Hindlimb muscle (tissue), 1 donor: ENCODE results near the gene EIF3F. TPM values are rescaled to one million over a fixed set of nuclear protein-coding genes. Genes with fewer than 3 reads are reported as not detected.
A peak's percentile ranks its signal among the peaks of the same experiment; 100 is the strongest.

Source experiments
- DNase-seq: peaks from one replicate; pipeline ENCODE4 v3.0.0-alpha.2; 2013
- polyA plus RNA-seq: library from polyadenylated mRNA; unstranded; fragments of 120-200 nt; gene quantifications from one replicate; pipeline ENCODE4 v1.2.1, GENCODE V29; 2013; ENCODE audit not compliant: insufficient read length

The EIF3F gene
- polyA plus RNA-seq, 1 donor: 481 TPM

DNA sequence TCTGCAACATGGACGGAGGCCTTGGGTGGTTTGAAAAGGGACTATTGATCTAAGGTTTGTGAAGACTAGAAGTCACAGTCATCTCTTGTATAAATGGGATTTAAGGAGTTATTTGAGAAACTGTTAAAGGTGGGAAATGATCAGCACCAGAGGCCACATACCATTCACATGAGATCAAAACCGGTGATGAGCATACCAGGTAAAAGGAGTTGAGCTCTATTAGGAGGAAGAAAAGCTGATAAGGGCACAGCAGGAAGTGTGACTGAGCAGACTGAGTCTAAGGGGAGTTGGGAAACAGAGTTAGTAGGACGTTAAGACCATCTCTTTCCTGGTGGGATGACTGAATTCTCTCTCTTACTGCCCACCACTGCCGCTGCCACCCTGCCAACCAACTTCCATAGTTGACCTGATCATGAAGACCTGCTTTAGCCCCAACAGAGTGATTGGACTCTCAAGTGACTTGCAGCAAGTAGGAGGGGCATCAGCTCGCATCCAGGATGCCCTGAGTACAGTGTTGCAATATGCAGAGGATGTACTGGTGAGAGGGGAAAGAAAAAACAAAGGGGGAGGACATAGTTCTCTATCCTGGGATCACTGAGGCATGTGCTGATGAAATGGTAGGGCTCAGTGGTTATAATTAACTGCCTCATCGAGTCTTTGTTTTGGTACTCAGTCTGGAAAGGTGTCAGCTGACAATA is 7.6 kb downstream of the EIF3F start:
- DNase-seq: no peak

DNA sequence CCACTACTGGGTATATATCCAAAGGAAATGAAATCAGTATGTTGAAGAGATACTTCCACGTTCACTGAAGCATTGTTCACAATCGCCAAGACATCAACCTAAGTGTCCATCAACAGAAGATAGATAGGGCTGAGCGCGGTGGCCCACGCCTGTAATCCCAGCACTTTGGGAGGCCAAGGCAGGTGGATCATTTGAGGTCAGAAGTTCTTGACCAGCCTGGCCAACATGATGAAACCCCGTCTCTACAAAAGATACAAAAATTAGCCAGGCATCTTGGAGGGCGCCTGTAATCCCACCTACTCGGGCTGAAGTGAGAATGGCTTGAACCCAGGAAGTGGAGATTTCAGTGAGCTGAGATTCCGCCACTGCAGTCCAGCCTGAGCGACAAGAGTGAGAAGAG is 12.7 kb downstream of the EIF3F start:
- DNase-seq: no peak

DNA sequence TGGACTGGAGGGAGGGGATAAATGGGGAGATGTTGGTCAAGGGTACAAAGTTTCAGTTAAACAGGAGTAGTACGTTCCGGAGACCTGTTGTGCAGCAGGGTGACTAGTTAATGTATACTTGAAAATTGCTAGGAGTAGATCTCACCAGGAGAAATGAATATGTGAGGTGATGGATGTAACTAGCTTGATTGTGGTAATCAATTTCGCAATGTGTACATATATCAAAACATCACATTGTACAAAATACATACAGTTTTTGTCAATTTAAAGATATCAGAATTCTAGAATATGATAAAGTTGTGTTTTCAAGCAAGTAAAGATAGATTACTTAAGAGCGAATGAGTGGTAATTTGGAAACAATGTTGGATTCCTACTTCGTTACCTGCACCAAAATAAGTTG is 13.3 kb downstream of the EIF3F start:
- no peak for DNase-seq

DNA sequence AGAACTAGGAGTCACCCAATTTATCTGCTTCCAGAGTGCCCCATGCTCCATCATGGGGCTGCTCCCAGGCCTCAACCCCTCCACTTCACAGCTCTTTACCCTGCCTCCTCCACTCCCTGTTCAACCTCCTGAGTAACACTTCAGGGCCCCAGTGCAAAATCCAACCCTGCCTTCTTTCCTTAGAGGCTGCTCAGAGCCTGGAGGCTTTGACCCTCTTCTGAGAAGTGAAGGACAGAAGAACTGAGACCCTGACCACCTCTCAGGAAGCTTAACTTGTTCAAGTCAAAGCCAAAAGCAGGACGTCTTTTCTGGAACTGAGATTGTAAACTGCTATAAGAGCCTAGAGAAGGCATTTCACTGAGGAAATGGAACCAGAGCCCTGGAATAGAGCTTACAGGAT is 15.5 kb downstream of the EIF3F start:
- no peak for DNase-seq

DNA sequence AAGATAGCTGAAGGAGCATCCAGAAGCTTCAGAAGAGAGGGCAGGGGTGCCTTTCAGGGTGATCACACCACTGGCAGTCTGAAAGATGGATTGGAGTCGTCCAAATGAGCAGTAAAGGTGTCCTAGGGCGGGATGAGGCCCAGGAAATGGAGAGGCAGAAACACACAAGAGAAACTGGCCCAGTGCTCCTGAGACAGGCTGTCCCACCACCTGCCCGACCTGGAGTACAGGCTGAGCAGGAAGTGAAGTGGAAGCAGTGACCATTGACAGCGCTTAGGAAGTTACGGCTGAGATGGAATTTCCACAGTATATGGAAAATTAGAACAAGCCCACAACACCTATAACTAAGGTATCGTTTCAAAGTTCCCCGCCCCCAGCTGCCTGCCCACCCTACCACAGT is 16.1 kb downstream of the EIF3F start:
- DNase-seq: no peak

DNA sequence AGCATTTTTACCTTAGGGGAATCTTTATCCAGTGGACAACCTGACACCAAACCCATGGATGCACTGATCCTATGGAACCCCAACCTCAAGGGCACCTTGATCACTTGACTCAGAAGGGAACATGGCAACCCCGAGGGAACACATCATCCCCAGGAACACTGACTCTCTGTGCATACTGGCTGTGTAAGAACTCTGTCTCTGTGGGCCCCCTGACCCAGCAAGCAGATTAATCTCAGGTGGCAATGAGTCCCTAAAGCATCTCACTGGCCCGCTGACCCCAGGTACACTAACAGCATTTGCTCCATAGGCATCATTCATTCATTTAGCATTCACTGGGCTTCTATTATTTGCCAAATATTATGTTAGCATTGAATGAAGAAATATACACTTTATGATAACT is 16.9 kb downstream of the EIF3F start:
- no peak for DNase-seq

DNA sequence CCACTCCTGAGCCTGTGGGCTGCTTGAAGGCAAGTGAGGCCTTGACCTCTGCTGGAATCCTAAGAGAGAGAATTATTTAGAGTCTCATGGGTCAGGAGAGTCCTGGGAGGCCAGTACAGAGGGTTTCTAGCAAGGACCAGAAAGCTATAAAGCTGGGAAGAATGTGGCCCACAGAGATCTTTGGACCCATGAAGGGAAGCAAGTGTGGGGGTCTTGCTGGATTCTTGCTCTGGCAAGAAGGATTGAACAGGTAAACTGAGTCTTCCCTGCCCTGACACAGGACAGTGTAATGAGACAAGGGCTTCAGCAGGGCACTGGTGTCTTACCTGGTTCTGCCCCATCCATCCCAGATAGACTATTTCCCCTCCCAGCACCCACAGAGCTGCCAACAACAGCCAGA is 18.4 kb downstream of the EIF3F start:
- no peak for DNase-seq

DNA sequence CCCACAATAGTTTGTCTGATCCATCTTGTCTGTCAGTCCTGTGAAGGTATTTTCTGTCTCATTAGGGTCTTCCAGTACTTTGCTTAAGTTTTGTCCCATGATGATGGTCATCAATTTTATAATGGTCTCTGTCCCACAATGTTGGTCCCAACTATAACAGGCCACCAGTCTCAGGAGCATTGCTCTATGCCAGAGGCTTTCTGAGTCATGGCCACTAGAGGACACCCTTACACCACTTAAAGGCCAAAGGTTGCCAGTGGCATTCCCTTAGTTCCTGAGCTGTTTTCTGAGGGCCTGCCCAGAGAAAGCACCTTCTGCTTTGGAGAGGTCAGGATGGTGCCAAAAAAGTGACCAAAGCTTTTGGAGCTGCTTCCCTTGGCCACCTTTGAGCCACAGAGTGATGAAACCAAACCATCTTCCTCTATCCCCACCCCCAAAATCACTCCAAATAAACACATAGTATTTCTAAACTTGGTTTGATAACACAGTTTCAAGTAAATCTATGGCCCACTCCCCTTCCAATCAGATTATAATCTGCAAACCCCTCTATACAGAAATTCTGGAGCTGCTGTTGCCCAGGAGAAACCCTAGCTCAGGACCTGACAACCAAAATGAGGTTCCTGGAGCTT is 19.3 kb downstream of the EIF3F start:
- DNase-seq: peak; percentile 43

DNA sequence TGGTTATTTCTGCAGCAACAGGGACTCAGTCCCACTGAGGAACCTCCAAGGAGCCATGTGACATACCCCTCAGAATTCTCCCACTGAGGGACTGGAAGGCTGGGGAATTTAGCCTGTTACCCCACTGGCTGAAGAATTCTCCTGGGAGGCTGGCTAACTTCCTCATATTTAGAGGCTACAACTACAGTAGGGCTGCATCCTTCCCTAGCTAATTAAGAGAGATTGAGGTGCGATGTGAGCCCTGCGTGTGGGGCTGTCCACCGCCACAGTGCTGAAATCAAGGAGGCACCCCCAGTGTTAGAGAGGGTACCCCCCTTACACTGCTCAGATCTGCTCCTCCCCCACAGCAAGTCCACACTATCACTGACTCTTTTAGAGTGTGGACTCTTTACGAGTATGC is 21.1 kb downstream of the EIF3F start:
- DNase-seq: no peak

DNA sequence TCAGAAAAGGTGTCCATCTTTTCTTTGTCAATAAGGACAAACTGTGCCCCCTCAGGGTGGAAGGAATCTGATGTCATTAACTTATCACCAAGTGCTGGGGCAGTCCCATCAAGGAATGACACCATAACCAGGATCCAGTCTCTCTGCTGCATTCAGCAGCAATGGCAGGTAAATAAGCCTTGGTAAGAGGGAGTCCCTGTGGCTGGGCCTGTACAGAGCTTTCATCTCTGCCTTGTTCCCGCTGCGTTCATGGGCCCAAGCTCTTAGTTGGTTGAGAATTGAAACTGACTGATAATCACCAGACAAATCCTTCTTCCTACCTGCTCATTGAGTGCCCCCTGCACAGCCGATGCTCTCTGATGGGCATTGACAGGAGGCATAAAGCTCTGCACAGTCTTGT is 22.7 kb downstream of the EIF3F start:
- DNase-seq: no peak

DNA sequence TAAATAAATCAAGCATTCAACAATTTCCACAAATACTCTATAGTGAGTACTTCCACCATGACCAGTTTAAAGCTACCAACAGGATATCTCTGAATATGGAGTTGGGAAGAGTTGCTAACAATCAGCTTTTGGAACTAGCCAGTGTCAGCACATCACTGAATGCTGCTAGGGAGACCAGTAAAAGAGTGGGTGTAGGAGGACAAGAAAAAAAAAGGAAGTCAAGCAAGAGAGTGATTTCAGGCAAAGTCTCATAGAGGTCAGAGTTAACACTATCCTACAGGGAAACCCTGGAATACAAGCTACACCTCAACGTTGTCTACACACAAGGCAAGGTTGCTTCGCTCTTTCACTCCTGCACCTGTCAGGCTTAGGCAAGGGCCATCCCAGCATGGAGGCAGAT is 24.2 kb downstream of the EIF3F start:
- no peak for DNase-seq

DNA sequence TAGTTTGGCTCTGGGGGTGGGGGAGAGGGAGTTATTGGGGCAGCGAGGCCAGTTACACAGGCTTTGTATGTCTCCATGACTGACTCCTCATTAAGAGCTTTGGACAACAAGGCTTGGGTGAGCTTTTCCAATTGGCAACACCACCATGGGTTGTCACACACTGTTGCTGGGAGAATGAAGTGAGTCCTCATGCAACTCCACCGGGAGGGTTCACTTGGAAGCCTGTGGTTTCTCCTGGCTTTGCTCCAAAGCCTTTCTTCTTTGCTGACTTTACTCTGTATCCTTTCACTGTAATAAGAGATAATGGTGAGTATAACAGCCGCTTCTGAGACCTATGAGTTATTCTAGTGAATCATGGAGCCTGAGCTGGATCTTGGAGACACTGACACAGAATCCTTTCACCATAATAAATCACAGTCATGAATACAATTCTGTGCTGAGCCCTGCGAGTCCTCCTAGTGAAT is 24.9 kb downstream of the EIF3F start:
- DNase-seq: no peak

DNA sequence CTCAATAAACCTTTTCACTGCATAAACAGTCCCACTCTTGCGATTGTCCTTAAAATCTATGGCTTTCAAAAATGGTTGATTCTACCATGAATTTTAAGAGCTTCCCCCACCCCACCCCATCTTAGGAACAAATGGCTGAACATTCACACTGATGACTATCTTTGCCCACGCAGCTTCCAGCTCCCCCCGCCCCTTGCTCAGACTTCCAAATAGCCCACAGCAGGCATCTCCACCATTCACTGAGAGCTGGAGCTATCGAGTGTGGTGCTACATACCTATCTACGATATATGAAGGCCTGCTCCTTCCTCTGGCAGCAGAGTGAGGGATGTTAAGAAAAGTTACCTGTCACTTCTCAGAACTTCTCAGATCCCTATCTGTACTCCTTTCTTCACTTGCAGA is 26.7 kb downstream of the EIF3F start:
- DNase-seq: no peak

DNA sequence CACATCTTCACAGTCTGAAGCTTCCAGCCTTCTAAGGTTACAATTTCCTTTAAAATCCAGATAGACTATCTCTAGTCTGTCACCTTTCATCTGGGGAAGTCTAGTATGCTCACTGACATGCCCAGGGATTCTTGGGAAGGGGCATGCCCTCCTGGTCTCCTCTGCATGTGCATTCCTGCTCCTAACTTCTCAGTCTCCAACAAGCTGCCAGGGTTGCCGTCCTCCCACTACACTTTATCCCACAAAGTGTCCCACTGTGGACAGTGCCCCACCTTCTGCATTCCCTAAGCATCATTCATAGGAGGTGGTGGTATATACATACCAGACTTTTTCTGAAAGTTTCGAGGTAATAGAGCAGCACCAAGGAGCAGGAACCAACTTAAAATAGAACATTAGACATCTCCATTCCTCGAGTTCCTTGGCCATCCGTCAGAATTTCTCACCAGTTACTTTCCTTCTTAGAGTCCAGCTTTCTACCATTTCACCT is 28.7 kb downstream of the EIF3F start:
- DNase-seq: no peak

DNA sequence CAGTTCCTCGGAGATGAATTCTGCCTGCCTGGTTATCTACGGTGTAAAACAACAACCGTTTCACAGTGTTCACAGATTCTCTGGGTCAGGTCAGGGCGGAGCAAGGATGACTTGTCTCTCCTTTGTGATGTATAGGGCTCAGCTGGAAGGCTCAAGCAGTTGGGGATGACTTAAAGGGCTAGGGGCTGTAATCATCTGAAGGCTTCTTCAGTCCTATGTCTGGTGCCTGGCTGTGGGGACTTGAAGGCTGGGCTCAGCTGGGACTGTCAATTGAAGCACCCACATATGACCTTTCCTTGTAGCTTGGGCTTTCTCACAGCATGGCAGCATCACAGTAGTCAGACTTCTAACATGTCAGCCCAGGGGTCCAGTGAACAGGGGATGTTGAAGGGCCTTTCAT is 29.3 kb downstream of the EIF3F start:
- no peak for DNase-seq

DNA sequence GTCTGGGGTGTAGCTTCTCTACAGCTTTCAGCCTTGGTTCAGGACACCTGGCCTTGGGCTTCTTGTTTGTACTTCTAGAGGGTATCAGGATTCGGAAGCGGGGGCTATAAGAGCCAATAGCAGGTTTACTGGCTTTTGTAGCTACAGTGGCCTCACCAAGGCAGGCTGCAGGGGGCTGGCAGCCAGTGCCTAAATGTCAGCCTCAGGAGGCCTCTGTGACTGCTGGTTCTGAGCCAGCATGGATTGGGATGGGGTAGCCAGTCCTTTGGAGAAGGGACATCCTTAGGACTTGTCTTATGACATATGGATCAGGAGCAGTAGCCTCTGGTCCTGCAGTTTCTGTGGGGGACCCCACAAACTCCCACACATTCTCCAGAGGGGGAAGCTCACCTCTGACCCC is 29.9 kb downstream of the EIF3F start:
- no peak for DNase-seq

DNA sequence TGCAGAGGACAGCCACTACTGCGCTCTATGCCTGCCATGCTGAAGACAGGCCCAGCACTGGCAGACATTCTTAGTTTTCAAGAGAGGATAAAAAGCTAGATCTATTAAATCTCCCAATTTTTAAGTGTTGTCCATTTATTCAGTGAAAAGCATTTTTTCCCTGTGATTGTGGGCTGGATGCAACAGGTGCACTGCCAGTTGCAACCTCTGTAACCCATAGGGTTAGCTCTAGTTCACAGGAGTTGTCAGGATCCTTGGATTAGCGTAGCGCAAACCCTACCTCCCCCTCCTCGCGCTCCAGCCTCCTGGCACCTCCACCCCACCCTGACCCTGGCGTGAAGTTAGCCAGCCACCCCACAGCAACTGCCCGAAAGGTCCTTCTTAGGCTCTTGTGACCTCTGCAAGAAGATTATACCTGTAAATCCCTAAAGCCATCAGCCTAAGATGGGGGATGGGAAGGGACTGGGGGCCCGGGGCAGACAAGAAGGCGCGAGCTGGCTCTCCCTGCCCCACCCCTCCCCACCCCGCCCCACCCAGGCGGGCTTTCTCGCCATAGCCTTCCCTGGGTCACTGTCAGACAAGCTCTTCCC is 30.9 kb downstream of the EIF3F start:
- DNase-seq: no peak

DNA sequence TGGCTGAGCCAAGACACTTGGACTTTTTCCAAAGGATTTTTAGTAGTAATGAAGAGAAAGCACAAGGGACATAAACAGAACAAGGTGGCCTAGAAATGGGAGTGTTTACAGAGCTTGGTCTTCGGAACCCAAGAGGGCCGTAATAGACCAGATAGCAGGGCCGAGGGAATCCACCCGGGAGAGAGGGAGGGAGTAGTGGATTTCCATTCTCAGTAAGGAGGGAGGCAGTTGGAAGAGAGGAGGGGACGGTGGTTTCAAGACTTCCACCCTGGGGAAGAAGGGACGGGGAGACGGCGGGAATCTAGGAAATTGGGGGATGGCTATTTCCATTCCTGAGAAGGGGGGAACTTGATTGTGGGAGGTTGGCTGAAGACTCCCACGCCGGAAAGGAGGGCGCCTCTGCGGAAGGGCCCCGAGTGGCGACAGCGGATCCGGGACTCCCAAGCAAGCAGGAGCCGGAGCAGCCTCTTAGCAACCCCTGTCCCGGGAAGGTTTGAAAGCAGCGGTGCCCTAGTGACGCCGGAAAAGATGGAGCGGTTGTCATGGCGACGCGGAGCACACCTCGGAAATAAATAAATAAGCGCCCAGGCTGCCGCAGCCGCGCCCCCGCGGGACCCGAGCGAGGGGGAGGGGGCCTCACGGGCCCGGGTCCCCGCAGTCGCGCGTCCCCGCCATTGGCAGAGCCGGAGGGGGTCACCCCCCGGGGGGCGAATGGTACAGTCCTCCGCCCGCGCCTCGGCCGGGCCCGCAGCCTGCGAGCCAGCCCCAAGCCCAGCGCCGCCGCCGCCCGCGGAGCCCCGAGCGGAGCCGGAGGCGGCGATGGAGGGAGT is 31.6 kb downstream of the EIF3F start:
- DNase-seq: peak; percentile 66

DNA sequence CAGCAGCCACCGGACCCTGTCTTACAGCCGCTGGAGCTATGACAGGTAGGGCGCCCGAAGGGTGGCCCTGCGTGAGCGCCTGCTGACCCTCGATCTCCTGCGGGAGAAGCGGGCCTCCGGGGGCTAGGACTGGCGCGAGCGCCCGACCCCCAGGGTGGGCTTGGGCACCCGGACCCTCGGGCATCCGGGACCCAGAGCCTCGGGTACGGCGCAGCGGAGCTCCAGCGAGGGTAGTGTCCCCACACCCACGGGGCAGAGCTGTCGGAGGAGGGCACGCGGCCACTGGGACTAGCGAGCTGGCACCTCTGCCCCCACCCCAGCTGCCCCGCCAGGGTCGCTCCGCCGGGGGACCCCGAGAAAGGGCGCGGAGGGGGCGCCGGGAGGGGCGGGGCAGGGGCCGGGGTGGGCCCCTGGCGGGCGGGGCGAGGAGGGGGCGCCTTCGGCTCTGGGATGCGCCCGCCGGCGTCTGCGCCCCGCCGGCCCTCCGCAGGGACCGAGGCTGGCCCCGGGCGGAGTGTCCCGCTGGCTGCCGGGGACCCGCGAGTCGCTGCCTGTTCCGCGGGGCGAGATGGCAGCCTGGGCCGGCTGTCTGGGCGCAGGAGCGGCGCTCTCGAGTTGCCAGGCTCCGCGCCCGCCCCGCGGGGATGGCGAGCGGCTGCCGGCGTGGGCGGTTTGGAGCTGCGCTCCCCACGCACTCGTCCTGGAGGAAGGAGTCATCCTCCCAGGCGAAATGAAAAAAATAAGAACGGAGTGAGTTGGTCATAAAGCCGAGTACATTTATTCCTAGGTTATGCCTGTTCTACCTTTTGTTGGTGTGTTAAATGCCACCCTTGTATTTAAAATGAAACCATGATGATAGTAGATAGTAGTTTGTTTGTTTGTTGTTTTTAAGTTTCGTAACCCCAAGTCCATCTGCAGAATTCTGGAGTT is 32.4 kb downstream of the EIF3F start:
- no peak for DNase-seq

DNA sequence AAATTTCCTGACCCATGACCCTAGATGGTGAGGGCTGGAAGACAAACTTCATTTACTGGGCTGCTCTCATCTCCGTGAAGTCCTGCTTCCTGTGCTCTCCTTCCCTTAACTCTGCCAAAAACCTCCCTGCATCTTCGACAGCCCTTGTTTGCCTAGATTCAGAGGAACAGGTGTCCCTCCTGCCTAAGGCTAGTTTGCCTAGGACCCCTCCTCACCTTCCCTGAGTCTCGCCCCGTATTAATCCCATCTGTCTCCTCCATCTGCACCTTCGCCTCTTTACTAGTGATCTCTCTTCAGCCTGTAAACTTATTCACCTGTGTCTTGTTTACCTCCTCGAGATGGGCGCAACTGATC is 33.1 kb downstream of the EIF3F start:
- DNase-seq: no peak

DNA sequence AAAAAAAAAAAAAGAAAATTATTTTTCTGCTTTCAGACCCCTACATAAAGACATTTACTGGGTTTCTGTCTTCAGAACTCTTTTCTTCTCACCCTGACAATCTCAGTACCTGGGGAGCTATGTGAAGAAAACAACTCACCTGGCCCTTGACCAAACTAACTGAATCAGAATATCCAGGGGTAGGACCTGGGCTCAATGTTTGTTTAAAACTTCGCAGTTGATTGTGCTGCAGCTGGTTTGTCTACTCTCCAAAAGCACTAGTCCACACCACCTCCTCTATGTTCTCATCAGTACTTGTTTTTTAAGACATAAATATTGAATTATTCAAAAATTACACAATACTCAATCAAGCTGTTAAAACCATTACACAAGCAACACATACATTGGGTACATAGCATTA is 34.8 kb downstream of the EIF3F start:
- DNase-seq: no peak

DNA sequence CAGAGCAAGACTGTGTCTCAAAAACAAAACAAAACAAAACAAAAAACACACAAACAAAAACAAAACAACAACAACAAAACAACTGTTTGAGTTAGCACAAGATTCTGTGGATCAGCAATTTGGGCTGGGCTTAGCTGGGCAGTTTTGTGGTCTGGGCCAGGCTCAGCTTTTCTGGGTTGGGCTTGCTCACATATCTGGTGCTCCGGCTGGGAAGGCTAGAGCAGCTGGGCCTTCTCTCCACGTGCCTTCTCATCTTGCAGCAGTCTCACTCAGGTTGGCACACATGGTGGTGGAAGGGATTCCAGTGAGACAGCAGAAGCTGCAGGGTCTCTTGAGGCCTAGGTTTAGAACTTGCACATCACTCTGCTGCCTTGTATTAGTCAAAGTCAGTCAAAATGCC is 35.7 kb downstream of the EIF3F start:
- no peak for DNase-seq
